HG03571 (cell line): ENCODE results near the gene ETV1.

Experiments
- ATAC-seq: cut with Tn5 transposase; IDR thresholded peaks from one replicate; pipeline ENCODE4 v1.9.1; 2021; ENCODE audit not compliant: unreplicated experiment

The ETV1 gene

GRCh38 chr7:13882051-13882450 is 107.4 kb downstream of the ETV1 start:
- ATAC-seq = no peak

- no peak for ATAC-seq
Measured at GRCh38 chr7:13880789-13881188, 108.7 kb downstream of the ETV1 start.

DNA sequence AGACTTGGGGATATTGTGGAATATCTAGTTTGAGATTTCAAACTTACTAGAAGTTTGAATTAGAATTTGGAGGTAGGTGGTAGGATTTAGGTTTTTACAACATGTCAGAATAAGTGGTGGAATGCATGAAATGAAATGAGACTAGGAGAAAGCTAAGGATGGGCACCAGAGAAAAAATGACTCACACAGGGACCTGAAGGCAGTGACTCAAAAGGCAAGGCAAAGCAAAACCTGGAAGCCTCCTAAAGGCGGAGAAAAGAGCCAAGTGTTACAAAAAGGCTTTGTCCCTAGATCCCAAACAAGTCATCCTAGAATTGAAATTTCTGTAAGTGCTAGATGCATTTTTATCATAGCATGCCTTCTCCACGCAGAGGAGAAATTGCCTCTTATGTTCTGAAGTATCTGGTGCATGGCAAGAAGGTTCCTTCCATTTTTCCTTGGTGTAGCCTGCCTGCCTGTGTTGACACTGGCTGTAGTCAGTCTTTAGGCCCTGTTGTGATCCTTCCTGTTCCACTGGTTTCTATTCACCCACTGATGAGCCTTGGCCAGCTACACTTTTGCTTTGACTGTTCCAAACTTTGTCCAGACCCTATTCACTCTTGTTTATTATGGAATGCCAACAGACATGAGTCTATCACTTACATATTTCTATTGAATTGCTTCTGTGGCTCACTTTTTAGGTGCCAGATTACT is 109.3 kb downstream of the ETV1 start:
- no peak for ATAC-seq

DNA sequence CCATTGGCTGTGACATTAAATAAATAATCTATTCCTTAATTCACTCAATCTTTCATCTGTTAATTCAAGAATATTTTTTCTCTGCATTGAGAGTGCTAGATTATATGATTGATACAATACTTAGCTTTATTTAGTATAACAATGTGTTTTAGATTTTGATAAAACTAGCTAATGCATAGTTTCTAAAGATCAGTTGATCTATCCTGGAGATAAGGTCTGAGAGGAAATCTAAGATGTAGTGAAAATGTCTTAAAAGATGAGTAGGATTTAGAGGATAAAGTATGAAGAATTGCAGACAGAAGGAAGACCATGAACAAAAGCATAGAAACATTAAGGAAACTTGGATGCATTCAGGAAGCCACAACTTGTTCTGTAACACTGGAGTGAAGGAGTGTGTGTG is 110.3 kb downstream of the ETV1 start:
- ATAC-seq = no peak

DNA sequence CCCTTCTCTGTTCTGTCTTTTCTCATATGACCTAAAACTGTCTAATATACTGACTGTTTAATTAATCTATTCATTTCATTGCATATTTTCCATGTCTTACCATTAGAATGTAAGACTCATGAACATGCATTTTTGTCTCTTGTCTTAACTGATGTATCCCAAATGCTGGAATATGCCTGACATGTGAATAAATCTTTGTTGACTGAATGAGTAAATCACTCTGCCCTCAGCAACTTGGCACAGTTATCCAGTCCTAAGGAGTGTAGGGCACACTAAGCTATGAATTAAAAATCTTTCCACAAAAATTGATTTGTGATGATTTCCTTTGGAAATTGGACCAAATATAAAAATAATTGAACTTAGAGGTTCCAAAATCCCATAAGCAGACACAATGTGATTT is 111.3 kb downstream of the ETV1 start:
- no peak for ATAC-seq

GRCh38 chr7:13875496-13876074 is 113.9 kb downstream of the ETV1 start:
- ATAC-seq = no peak

- no peak for ATAC-seq
Measured at GRCh38 chr7:13874783-13875182, 114.7 kb downstream of the ETV1 start.

DNA sequence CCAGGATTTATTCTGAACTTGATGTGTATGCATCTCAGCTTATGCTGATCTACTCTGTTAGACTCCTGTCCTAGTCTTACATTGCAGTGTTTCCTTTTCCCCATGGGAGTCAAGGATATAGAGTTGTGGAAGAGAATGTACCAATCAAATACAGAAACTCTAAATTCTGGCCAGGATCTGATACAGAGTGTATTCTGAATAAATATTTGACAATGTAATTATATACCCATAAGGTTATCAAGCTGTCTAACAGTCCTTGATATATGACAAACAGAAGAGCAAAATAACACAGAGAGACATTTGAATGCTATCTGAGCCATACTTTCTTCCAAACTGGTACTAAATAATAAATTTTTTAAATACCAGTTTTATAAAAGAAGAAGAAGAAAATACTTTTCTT is 116.8 kb downstream of the ETV1 start:
- no peak for ATAC-seq

- ATAC-seq = no peak
Measured at GRCh38 chr7:13871008-13871407, 118.5 kb downstream of the ETV1 start.

GRCh38 chr7:13860734-13861133 is 128.7 kb downstream of the ETV1 start:
- no peak for ATAC-seq

GRCh38 chr7:13856012-13856411 is 133.5 kb downstream of the ETV1 start:
- ATAC-seq = no peak

GRCh38 chr7:13852281-13852968 is 137.0 kb downstream of the ETV1 start:
- no peak for ATAC-seq

DNA sequence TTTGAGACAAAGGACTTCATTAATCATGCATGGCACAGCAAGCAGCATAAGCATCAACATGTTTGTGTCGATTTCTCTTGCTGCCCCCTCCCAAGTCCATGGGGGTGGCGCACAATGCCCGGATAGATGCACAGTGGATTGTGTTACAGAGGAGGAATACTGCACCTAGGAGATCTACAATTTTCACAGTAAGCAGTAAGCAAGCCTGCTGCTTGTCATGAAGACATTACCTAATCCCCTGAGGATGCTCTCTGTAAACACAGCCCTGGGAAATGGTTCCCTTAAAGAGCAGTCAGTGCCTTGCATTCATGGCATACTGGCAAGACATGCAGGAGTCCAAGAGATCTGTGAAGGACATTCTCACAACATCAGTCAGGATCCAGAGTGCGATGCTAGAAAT is 137.7 kb downstream of the ETV1 start:
- no peak for ATAC-seq

DNA sequence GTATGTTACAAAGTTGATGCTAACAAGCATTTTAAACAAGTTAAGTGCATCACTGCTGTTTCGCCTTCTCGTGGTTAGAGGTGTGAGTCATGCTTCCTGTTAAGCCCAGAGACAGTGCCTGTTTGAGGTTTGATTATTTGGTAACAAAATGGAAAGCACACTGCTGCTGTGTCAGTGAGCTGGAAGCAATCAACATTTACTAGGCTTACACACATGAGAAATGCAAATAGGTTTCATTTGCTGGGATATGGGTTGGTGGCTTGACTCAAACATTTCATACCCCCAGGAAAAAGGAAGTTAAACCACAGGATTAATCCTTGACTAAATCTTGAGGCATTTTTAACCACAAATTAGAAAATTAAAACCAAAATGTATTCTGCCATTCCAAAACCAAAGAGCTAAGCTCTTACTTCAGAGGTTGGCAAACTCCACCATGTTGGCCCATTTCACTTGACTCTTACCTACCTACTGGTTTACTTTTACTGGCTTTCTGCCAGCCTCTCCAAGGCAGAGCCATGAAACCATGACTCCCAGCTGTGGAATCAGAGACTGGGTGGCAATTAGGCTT is 139.2 kb downstream of the ETV1 start:
- peak; percentile 70 for ATAC-seq

DNA sequence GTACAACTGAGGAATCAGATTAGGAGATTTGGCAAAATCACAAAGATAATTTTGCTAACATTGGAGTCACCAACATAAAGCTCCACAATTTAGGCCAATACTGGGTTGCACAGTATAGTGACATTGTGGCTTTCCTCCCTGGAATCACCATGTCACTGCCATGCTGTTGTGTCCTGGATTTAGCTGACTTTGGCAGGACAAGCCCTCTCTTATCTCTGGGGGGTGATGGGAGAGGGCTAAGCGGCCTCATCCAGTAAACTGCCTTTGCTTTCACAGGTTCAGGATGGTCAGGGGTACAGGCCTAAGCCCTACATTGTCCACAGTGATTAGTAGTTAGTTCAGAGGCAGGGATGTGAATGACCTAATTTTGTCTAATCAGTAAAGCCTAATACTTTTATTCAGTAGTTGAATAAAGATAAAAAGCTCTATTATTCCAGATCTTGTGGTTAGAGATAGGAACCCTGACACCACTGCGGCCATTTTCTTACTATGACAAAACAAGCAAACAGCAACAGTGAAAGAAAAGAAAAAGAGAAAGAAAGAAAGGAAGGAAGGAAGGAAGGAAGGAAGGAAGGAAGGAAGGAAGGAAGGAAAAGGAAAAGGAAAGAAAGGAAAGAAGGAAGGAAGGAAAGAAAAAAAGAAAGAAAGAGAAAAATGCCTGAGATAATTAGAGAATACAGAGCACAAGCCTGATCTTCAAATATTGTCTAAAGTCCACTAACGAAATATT is 140.1 kb downstream of the ETV1 start:
- ATAC-seq = no peak

GRCh38 chr7:13848681-13849131 is 140.8 kb downstream of the ETV1 start:
- ATAC-seq = no peak

GRCh38 chr7:13846386-13846785 is 143.1 kb downstream of the ETV1 start:
- no peak for ATAC-seq

DNA sequence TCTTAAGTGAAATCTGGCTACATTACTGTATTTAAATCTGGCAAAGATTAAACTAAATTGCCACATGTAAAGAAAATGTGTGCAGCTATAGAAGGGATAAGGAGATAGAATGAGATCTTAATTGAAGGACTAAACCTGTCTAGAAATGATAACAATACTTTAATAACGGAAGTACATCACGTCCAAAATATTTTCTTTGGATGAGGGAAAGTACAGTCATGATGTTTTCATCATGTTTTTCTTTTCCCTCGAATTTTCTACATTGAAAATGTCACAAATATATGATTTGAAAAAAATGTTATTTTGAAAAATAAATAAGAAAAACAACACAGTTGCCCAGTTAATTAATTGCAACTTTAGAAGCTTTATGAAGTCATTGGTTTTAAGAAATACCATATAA is 143.9 kb downstream of the ETV1 start:
- no peak for ATAC-seq

GRCh38 chr7:13844954-13845353 is 144.5 kb downstream of the ETV1 start:
- no peak for ATAC-seq

DNA sequence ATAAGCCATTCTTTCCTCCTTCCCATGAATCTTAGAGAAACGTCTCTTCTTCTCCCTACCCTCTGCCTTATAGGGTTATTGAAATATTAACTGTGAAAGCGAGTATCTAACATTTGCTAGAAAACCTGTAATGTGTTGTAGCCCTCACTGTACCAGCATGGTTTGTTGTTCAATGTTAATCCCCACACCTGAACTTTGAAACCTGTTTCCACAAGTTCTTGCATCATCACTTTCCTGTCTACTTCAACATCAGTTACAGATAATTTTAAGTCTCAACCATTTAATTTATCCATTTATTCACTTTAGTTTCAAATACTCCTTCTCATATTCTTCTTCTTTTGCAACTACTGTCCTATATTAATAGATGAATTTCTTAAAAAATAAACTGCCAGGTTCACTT is 148.2 kb downstream of the ETV1 start:
- ATAC-seq = no peak
